K562 (cell line): ENCODE results near the gene CXCL9. TPM values are rescaled to one million over a fixed set of nuclear protein-coding genes. Genes with fewer than 3 reads are reported as not detected.

Experiments
- ATAC-seq: fragments of 200-7000 bp; cut with Tn5 transposase; 3 replicates; pipeline ENCODE4 v1.9.1; 2020; ENCODE audit warnings: moderate library complexity
- BruUV-seq: library from RNA; stranded (reverse); fragments of 400-500 nt; replicated peaks from 2 replicates; lab custom pipeline; 2021; lab: Mats Ljungman, UMichigan
- CTCF ChIA-PET: fragments of 300-600 bp; formaldehyde crosslinking; extraction: SDS; loops from one replicate; lab custom pipeline; 2021; ENCODE audit warnings: low intra/inter-chr PET ratio; lab: Yijun Ruan, JAX
- POLR2A ChIA-PET: fragments of 300-600, 350-650 bp; sonication (Branson Sonifier 250); formaldehyde crosslinking; extraction: SDS; loops from one replicate; lab custom pipeline; 2021; ENCODE audit warnings: antibody characterized with exemption, inconsistent platforms; lab: Yijun Ruan, JAX
- DNase-seq, 4 experiments: peaks; one replicate each; pipeline versions ENCODE4 v3.0.0 to v3.0.0-alpha.2; 2011 to 2018; ENCODE audit warnings: low spot score in 3 of 4, mixed read lengths in 3 of 4; ENCODE audit errors: extremely low read depth in 1 of 4
- FAIRE-seq: peaks from 2 replicates; lab custom pipeline; 2011; peaks lifted over from hg19 to GRCh38; lab: Jason Lieb, UNC
- H2AFZ ChIP-seq: 2 replicates; pipeline ENCODE4 v1.6.0; 2011; ENCODE audit warnings: low read depth, low read length, control low read depth, inconsistent platforms
- H3K27ac ChIP-seq: fragments of 200-600 bp; 3 replicates; pipeline ENCODE4 v1.8.0; 2011; ENCODE audit warnings: low read depth, mild to moderate bottlenecking, control low read depth, inconsistent platforms, low read length, moderate library complexity, mixed read lengths; ENCODE audit errors: extremely low read depth
- H3K27me3 ChIP-seq, 2 experiments: fragments of 300-600 bp in 1 of 2; 2 replicates in 1 of 2; 3 replicates in 1 of 2; pipeline versions ENCODE4 v1.6.0 to v1.8.0; 2011; ENCODE audit warnings: inconsistent platforms in 2 of 2, low read length in 2 of 2, mild to moderate bottlenecking in 1 of 2, mixed read lengths in 1 of 2, moderate library complexity in 1 of 2; ENCODE audit not compliant: control insufficient read depth in 2 of 2, insufficient read depth in 2 of 2
- H3K36me3 ChIP-seq: fragments of 300-600 bp; 3 replicates; pipeline ENCODE4 v1.8.0; 2011; ENCODE audit warnings: mild to moderate bottlenecking, low read length, inconsistent platforms; ENCODE audit not compliant: control insufficient read depth, insufficient read depth
- H3K4me1 ChIP-seq, 2 experiments: fragments of 200-600 bp in 1 of 2; replicated peaks in 1 of 2; 2 replicates in 1 of 2; 3 replicates in 1 of 2; pipeline versions ENCODE4 v1.5.1 to v1.8.0; 2011; ENCODE audit warnings: inconsistent platforms in 2 of 2, low read length in 2 of 2, mild to moderate bottlenecking in 1 of 2, mixed read lengths in 1 of 2, moderate library complexity in 1 of 2; ENCODE audit not compliant: control insufficient read depth in 2 of 2, insufficient read depth in 2 of 2
- H3K4me2 ChIP-seq: 2 replicates; pipeline ENCODE4 v1.6.1; 2011; ENCODE audit warnings: low read length, control low read depth, inconsistent platforms, mixed read lengths; ENCODE audit not compliant: insufficient read depth
- H3K4me3 ChIP-seq: fragments of 200-600 bp; sonication (generic), shearing (Covaris generic); 2 replicates; pipeline ENCODE4 v1.5.1; 2016; ENCODE audit warnings: control low read depth, inconsistent platforms
- H3K79me2 ChIP-seq: fragments of 200-600 bp; 3 replicates; pipeline ENCODE4 v1.8.0; 2011; ENCODE audit warnings: low read length, inconsistent platforms; ENCODE audit not compliant: control insufficient read depth, insufficient read depth
- H3K9ac ChIP-seq, 2 experiments: 2 replicates each; pipeline versions ENCODE4 v1.6.0 to v1.6.1; 2011; ENCODE audit warnings: low read depth in 2 of 2, low read length in 2 of 2, control low read depth in 1 of 2, inconsistent platforms in 1 of 2, mild to moderate bottlenecking in 1 of 2, mixed read lengths in 1 of 2; ENCODE audit not compliant: insufficient read depth in 1 of 2
- H3K9me1 ChIP-seq: one replicate; pipeline ENCODE4 v1.6.0; 2011; ENCODE audit warnings: inconsistent platforms, mild to moderate bottlenecking, low read length, moderate library complexity; ENCODE audit not compliant: control insufficient read depth, insufficient read depth
- H3K9me3 ChIP-seq: replicated peaks from 2 replicates; pipeline ENCODE4 v1.5.1; 2011; ENCODE audit warnings: low read depth, low read length, inconsistent platforms; ENCODE audit not compliant: control insufficient read depth, insufficient read depth
- H4K20me1 ChIP-seq: replicated peaks from 2 replicates; pipeline ENCODE4 v1.6.1; 2011; ENCODE audit warnings: low read length, inconsistent platforms, mixed read lengths; ENCODE audit not compliant: control insufficient read depth, insufficient read depth
- CSDE1 ChIP-seq, 2 experiments: fragments of 450-650 bp; IDR thresholded peaks; 2 replicates each; pipeline ENCODE4 v1.6.1; 2016; ENCODE audit warnings: mild to moderate bottlenecking in 1 of 2
- DEAF1 ChIP-seq: fragments of 450-650 bp; formaldehyde crosslinking; IDR thresholded peaks from 2 replicates; pipeline ENCODE4 v1.4.0; 2020; ENCODE audit warnings: mild to moderate bottlenecking, moderate library complexity
- ETV1 ChIP-seq: fragments of 450-650 bp; conservative IDR thresholded peaks from 2 replicates; pipeline ENCODE4 v1.6.1; 2016; ENCODE audit warnings: missing genetic modification characterization, control low read depth, low read depth, missing compliant biosample characterization
- FOXM1 ChIP-seq, 2 experiments: fragments of 450-650 bp in 1 of 2; sonication (generic) in 1 of 2; formaldehyde crosslinking in 1 of 2; IDR thresholded peaks; 2 replicates each; pipeline versions ENCODE4 v1.6.1 to v1.9.0; 2017 to 2022; ENCODE audit warnings: low read depth in 2 of 2, mild to moderate bottlenecking in 2 of 2, missing genetic modification reagents in 1 of 2, moderate library complexity in 1 of 2
- GTF2B ChIP-seq: IDR thresholded peaks from 2 replicates; pipeline ENCODE4 v1.6.1; 2011; ENCODE audit not compliant: insufficient read length; ENCODE audit errors: extremely low read depth
- ILF3 ChIP-seq: fragments of 450-650 bp; IDR thresholded peaks from 2 replicates; pipeline ENCODE4 v1.6.1; 2018; ENCODE audit warnings: antibody characterized with exemption, mild to moderate bottlenecking, moderate library complexity, borderline replicate concordance
- RBM14 ChIP-seq: fragments of 200-400 bp; formaldehyde crosslinking; IDR thresholded peaks from 2 replicates; pipeline ENCODE4 v1.6.1; 2018; ENCODE audit warnings: low read depth, mild to moderate bottlenecking, low read length, moderate library complexity, borderline replicate concordance; ENCODE audit not compliant: insufficient read depth
- SRSF1 ChIP-seq: fragments of 200-400 bp; formaldehyde crosslinking; IDR thresholded peaks from 2 replicates; pipeline ENCODE4 v1.6.1; 2017; ENCODE audit warnings: mild to moderate bottlenecking, low read depth, low read length, moderate library complexity
- SRSF3 ChIP-seq: fragments of 200-400 bp; formaldehyde crosslinking; IDR thresholded peaks from 2 replicates; pipeline ENCODE4 v1.6.1; 2016; ENCODE audit warnings: mild to moderate bottlenecking, low read length, moderate library complexity; ENCODE audit not compliant: insufficient read depth
- TOE1 ChIP-seq, 2 experiments: fragments of 450-650 bp in 1 of 2; sonication (generic) in 1 of 2; formaldehyde crosslinking in 1 of 2; IDR thresholded peaks; 2 replicates each; pipeline versions ENCODE4 v1.7.1 to v1.8.0; 2016 to 2022; ENCODE audit warnings: borderline replicate concordance in 2 of 2, mild to moderate bottlenecking in 2 of 2, antibody characterized with exemption in 1 of 2, inconsistent platforms in 1 of 2, low read depth in 1 of 2, missing genetic modification reagents in 1 of 2, moderate library complexity in 1 of 2
- ZBTB1 ChIP-seq: sonication (generic); formaldehyde crosslinking; IDR thresholded peaks from 2 replicates; pipeline ENCODE4 v1.8.1; 2023; ENCODE audit warnings: missing genetic modification reagents, low read depth, mild to moderate bottlenecking, borderline replicate concordance
- ZBTB8A ChIP-seq: fragments of 450-650 bp; IDR thresholded peaks from 2 replicates; pipeline ENCODE4 v1.6.1; 2018; ENCODE audit warnings: mild to moderate bottlenecking, moderate library complexity; ENCODE audit not compliant: partially characterized antibody
- ZKSCAN3 ChIP-seq: fragments of 250-450 bp; sonication (Bioruptor Pico); IDR thresholded peaks from 2 replicates; pipeline ENCODE4 v1.4.0; 2020
- ZNF41 ChIP-seq: fragments of 250-450 bp; sonication (Bioruptor Pico); conservative IDR thresholded peaks from 2 replicates; pipeline ENCODE4 v1.4.0; 2020; ENCODE audit warnings: mild to moderate bottlenecking
- ZNF696 ChIP-seq: fragments of 250-450 bp; sonication (Bioruptor Pico); conservative IDR thresholded peaks from 2 replicates; pipeline ENCODE4 v1.4.0; 2020; ENCODE audit warnings: mild to moderate bottlenecking, moderate library complexity
- WGBS: fragments of 100-300 bp; shearing (Covaris generic); methylation state at CpG from one replicate; pipeline ENCODE4 v1.1.6; 2016; ENCODE audit warnings: low coverage, mixed read lengths; ENCODE audit not compliant: insufficient coverage; ENCODE audit errors: missing lambda C conversion rate; 5-methylcytosine and 5-hydroxymethylcytosine counted together
- in situ Hi-C: fragments of 300-500 bp; cut with MboI; formaldehyde crosslinking; loops from 4 replicates; pipeline ENCODE4 v1.15.0; 2018; ENCODE audit warnings: inconsistent platforms, mixed read lengths
- intact Hi-C: fragments of 100-400 bp; cut with micrococcal nuclease; formaldehyde crosslinking; loops from 2 replicates; pipeline ENCODE4 v1.14.2; 2022
- polyA plus RNA-seq, 8 experiments: library from polyadenylated mRNA; depleted of rRNA in 4 of 8; stranded (reverse) in 5 of 8; unstranded in 3 of 8; fragments of >200 nt; fragmentation: Nextera tagmentation in 2 of 8; fragmentation: Illumina TruSeq in 1 of 8; extraction: Ambion mirVana in 2 of 8; extraction: Trizol in 1 of 8; gene quantifications; 2 replicates each; pipeline versions ENCODE4 v1.2.1 to v1.2.3, GENCODE V29; 2011 to 2014; ENCODE audit warnings: inconsistent platforms in 1 of 8, missing spikeins in 1 of 8
- total RNA-seq, 7 experiments: library from RNA; depleted of rRNA in 6 of 7; stranded (reverse); fragments of >200 nt in 6 of 7; fragmentation: Illumina TruSeq in 2 of 7; extraction: Trizol in 2 of 7; gene quantifications; 2 replicates each; pipeline versions ENCODE4 v1.2.1 to v1.2.3, GENCODE V29; 2011 to 2021; ENCODE audit warnings: low replicate concordance in 1 of 7
- TF ChIP-seq, protein P1 (sequence below): sonication (generic); IDR thresholded peaks from 2 replicates; pipeline ENCODE4 v1.6.1; 2016
- TF ChIP-seq, protein P2 (sequence below): sonication (generic); formaldehyde crosslinking; IDR thresholded peaks from 2 replicates; pipeline ENCODE4 v1.8.0; 2022; ENCODE audit warnings: mild to moderate bottlenecking, low read depth, missing genetic modification reagents

Gene CXCL9
- total and polyA plus RNA-seq, 9 of the 15 experiments (the other 6 are each of a cell fraction or from before 2014, with no cell fraction given), result not detected

GRCh38 chr4:76003035-76003434 lies 4.3 kb downstream of the CXCL9 start:
- in situ Hi-C loops, result no loop called here
- Histone ChIP-seq H3K9me3 (no peaks in the 10 kb centered on the region), H3K27me3 (no peaks in the 10 kb centered on the region), H2AFZ (no peak overlapping the region), H3K4me1 (peaks cover 0 to 5% of the 10 kb centered on the region in 2 experiments; a peak in 2 of 5 replicates), H4K20me1 (no peaks in the 10 kb centered on the region), H3K36me3 (no peaks in the 10 kb centered on the region), H3K9ac (no peak overlapping the region), H3K9me1 (no peaks in the 10 kb centered on the region), H3K27ac (no peak overlapping the region), H3K4me2 (no peak overlapping the region), H3K4me3 (no peak overlapping the region), H3K79me2 (no peaks in the 10 kb centered on the region)
- POLR2A ChIA-PET, result interaction anchor here (0.5 to 0.9 kb wide), 2 partner anchors 13 to 104 kb away, joined by 3 read pairs; no protein-coding TSS in a partner anchor
- WGBS, result 13% methylated on average over 2 of the region's 2 CpGs
- ATAC-seq (peak; percentile 54), FAIRE-seq (no peak), DNase-seq (no peak)
- CTCF ChIA-PET, result no interaction called here
- intact Hi-C loops, result no loop called here
- no TSS peak for BruUV-seq
- TF ChIP-seq DEAF1 (CRISPR knock-in tag), result no peak
- no peak for TF ChIP-seq ZBTB1
- TF ChIP-seq, protein P1, sequence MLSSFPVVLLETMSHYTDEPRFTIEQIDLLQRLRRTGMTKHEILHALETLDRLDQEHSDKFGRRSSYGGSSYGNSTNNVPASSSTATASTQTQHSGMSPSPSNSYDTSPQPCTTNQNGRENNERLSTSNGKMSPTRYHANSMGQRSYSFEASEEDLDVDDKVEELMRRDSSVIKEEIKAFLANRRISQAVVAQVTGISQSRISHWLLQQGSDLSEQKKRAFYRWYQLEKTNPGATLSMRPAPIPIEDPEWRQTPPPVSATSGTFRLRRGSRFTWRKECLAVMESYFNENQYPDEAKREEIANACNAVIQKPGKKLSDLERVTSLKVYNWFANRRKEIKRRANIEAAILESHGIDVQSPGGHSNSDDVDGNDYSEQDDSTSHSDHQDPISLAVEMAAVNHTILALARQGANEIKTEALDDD, result no peak
- TF ChIP-seq GTF2B, result no peak
- no peak for TF ChIP-seq RBM14
- no peak for TF ChIP-seq ZNF696 (CRISPR knock-in tag)
- TF ChIP-seq ZKSCAN3 (CRISPR knock-in tag), result no peak
- TF ChIP-seq ILF3, result no peak
- TF ChIP-seq ZNF41, result no peak
- TF ChIP-seq TOE1 (IDR thresholded peaks at IDR 0.05; ENCODE audit: borderline replicate concordance), result no peak
- no peak for TF ChIP-seq TOE1 (CRISPR knock-in tag; IDR thresholded peaks at IDR 0.05; ENCODE audit: borderline replicate concordance, low read depth)
- no peak for TF ChIP-seq SRSF3
- TF ChIP-seq ZBTB8A, result no peak
- TF ChIP-seq CSDE1 (IDR thresholded peaks at IDR 0.05), result no peak
- no peak for TF ChIP-seq ETV1 (tag)
- TF ChIP-seq, protein P2, sequence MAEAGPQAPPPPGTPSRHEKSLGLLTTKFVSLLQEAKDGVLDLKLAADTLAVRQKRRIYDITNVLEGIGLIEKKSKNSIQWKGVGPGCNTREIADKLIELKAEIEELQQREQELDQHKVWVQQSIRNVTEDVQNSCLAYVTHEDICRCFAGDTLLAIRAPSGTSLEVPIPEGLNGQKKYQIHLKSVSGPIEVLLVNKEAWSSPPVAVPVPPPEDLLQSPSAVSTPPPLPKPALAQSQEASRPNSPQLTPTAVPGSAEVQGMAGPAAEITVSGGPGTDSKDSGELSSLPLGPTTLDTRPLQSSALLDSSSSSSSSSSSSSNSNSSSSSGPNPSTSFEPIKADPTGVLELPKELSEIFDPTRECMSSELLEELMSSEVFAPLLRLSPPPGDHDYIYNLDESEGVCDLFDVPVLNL (CRISPR knock-in tag), result no peak
- no peak for TF ChIP-seq SRSF1
- TF ChIP-seq FOXM1 (IDR thresholded peaks at IDR 0.05; ENCODE audit: low read depth), result no peak
- no peak for TF ChIP-seq FOXM1 (CRISPR knock-in tag; IDR thresholded peaks at IDR 0.05; ENCODE audit: low read depth)
